A673 (cell line): ENCODE measurements around the gene SGMS1. TPM values are rescaled to one million over a fixed set of nuclear protein-coding genes. Genes with fewer than 3 reads are reported as not detected.

Source experiments
- BruUV-seq: library from RNA; stranded (reverse); fragments of 400-500 nt; replicated peaks from 2 replicates; lab custom pipeline; 2021; lab: Mats Ljungman, UMichigan
- CTCF ChIA-PET: fragments of 300-600 bp; sonication (Branson Sonifier 250); formaldehyde crosslinking; loops from one replicate; lab custom pipeline; 2022; ENCODE audit warnings: antibody characterized with exemption; lab: Charles Lee
- POLR2A ChIA-PET: fragments of 300-600 bp; sonication (Branson Sonifier 250); formaldehyde crosslinking; loops from one replicate; lab custom pipeline; 2022; ENCODE audit warnings: antibody characterized with exemption; ENCODE audit not compliant: low non-redundant PET; lab: Charles Lee
- DNase-seq: peaks from one replicate; pipeline ENCODE4 v3.0.0-alpha.2; 2015; ENCODE audit warnings: low spot score
- H3K27ac ChIP-seq: fragments of 200-600 bp; sonication (generic); 2 replicates; pipeline ENCODE4 v1.5.1; 2016; ENCODE audit warnings: mixed run types, low read depth, mild to moderate bottlenecking, mixed read lengths, antibody characterized with exemption, low read length; ENCODE audit not compliant: poor library complexity, severe bottlenecking
- H3K27me3 ChIP-seq: fragments of 200-600 bp; sonication (generic); replicated peaks from 2 replicates; pipeline ENCODE4 v1.6.1; 2017; ENCODE audit warnings: mixed run types, low read depth, mild to moderate bottlenecking, mixed read lengths, antibody characterized with exemption, low read length; ENCODE audit not compliant: insufficient read depth, poor library complexity
- H3K36me3 ChIP-seq: fragments of 200-600 bp; sonication (generic); 2 replicates; pipeline ENCODE4 v1.6.1; 2016; ENCODE audit warnings: mixed run types, mild to moderate bottlenecking, mixed read lengths, antibody characterized with exemption, low read length; ENCODE audit not compliant: insufficient read depth, poor library complexity, severe bottlenecking
- H3K4me1 ChIP-seq: fragments of 200-600 bp; sonication (generic); 2 replicates; pipeline ENCODE4 v1.6.1; 2017; ENCODE audit warnings: mixed run types, mild to moderate bottlenecking, mixed read lengths, antibody characterized with exemption, low read length; ENCODE audit not compliant: insufficient read depth, poor library complexity, severe bottlenecking
- H3K4me3 ChIP-seq: fragments of 200-600 bp; sonication (generic); 2 replicates; pipeline ENCODE4 v1.5.1; 2016; ENCODE audit warnings: low read depth, mixed run types, mild to moderate bottlenecking, mixed read lengths, low read length; ENCODE audit not compliant: poor library complexity, severe bottlenecking
- H3K9me3 ChIP-seq: fragments of 200-600 bp; sonication (generic); 2 replicates; pipeline ENCODE4 v1.6.1; 2016; ENCODE audit warnings: mixed run types, low read depth, mild to moderate bottlenecking, mixed read lengths, antibody characterized with exemption, low read length; ENCODE audit not compliant: poor library complexity, severe bottlenecking
- CTCF ChIP-seq: fragments of 300-800, 200-600 bp; sonication (generic); conservative IDR thresholded peaks from 2 replicates; pipeline ENCODE4 v1.5.1; 2017; ENCODE audit warnings: low read depth, mild to moderate bottlenecking, antibody characterized with exemption, low read length, moderate library complexity, mixed read lengths
- EZH2 ChIP-seq: fragments of 200-600 bp; sonication (generic); IDR thresholded peaks from 2 replicates; pipeline ENCODE4 v1.6.1; 2017; ENCODE audit warnings: borderline replicate concordance, low read depth, mild to moderate bottlenecking, mixed read lengths, antibody characterized with exemption, low read length; ENCODE audit not compliant: poor library complexity, severe bottlenecking
- intact Hi-C: fragments of 100-400 bp; cut with micrococcal nuclease; formaldehyde crosslinking; loops from one replicate; pipeline ENCODE4 v1.10.0; 2022; ENCODE audit not compliant: unreplicated experiment
- total RNA-seq: library from RNA; stranded (reverse); gene quantifications from 2 replicates; pipeline ENCODE4 v1.2.3, GENCODE V29; 2021

The SGMS1 gene
- total RNA-seq, 1 experiment from 2014 or later: 13.0 TPM

GRCh38 chr10:50295367-50295766 is 328.4 kb downstream of the SGMS1 start:
- no peak for DNase-seq
- CTCF ChIA-PET: no interaction called here
- H3K27me3 ChIP-seq: no peaks in the 10 kb centered on the region
- no peaks in the 10 kb centered on the region for H3K36me3 ChIP-seq
- intact Hi-C loops: no loop called here
- no peaks in the 10 kb centered on the region for H3K4me1 ChIP-seq
- POLR2A ChIA-PET: no interaction called here
- H3K4me3 ChIP-seq: no peak overlapping the region
- no peak overlapping the region for H3K27ac ChIP-seq
- no peaks in the 10 kb centered on the region for H3K9me3 ChIP-seq
- no peak for TF ChIP-seq EZH2
- TF ChIP-seq CTCF: no peak
- BruUV-seq: no TSS peak

- TF ChIP-seq EZH2 (no peak), CTCF (no peak)
- Histone ChIP-seq H3K4me3 (no peak overlapping the region), H3K36me3 (no peaks in the 10 kb centered on the region), H3K9me3 (no peaks in the 10 kb centered on the region), H3K4me1 (no peaks in the 10 kb centered on the region), H3K27ac (no peak overlapping the region), H3K27me3 (no peaks in the 10 kb centered on the region)
- DNase-seq: no peak
- no TSS peak for BruUV-seq
- CTCF ChIA-PET: no interaction called here
- intact Hi-C loops: no loop called here
- POLR2A ChIA-PET: no interaction called here
These were observed 329.2 kb downstream of the SGMS1 start for GRCh38 chr10:50294582-50294981.

GRCh38 chr10:50293513-50294313 is 330.0 kb downstream of the SGMS1 start:
- H3K9me3 ChIP-seq: no peaks in the 10 kb centered on the region
- no peak overlapping the region for H3K4me3 ChIP-seq
- H3K36me3 ChIP-seq: no peaks in the 10 kb centered on the region
- TF ChIP-seq CTCF (no peak), EZH2 (no peak)
- no peaks in the 10 kb centered on the region for H3K27me3 ChIP-seq
- no peak overlapping the region for H3K27ac ChIP-seq
- DNase-seq: no peak
- intact Hi-C loops: no loop called here
- POLR2A ChIA-PET: no interaction called here
- H3K4me1 ChIP-seq: no peaks in the 10 kb centered on the region
- no TSS peak for BruUV-seq
- CTCF ChIA-PET: no interaction called here
